Endothelial cell (in vitro differentiated cells): Measurements from ENCODE around the gene TLDC2. TPM values are rescaled to one million over a fixed set of nuclear protein-coding genes. Genes with fewer than 3 reads are reported as not detected.

Experiments
- DNase-seq: peaks from one replicate; pipeline ENCODE4 v3.0.0; 2021; ENCODE audit warnings: low spot score
- H3K27ac Mint-ChIP-seq: one replicate; pipeline ENCODE4 v1.8.0; 2021; ENCODE audit warnings: mixed read lengths, inconsistent platforms; ENCODE audit not compliant: unreplicated experiment
- H3K27me3 Mint-ChIP-seq: one replicate; pipeline ENCODE4 v1.8.0; 2021; ENCODE audit warnings: mild to moderate bottlenecking, moderate library complexity, mixed read lengths, inconsistent platforms; ENCODE audit not compliant: unreplicated experiment
- H3K36me3 Mint-ChIP-seq: one replicate; pipeline ENCODE4 v1.8.0; 2021; ENCODE audit warnings: mild to moderate bottlenecking, low read depth, mixed read lengths, inconsistent platforms; ENCODE audit not compliant: unreplicated experiment
- H3K4me1 Mint-ChIP-seq: one replicate; pipeline ENCODE4 v1.8.0; 2021; ENCODE audit warnings: mild to moderate bottlenecking, mixed read lengths, inconsistent platforms; ENCODE audit not compliant: unreplicated experiment
- H3K4me3 Mint-ChIP-seq: one replicate; pipeline ENCODE4 v1.8.0; 2021; ENCODE audit warnings: mild to moderate bottlenecking, mixed read lengths, inconsistent platforms; ENCODE audit not compliant: unreplicated experiment
- H3K9me3 Mint-ChIP-seq: one replicate; pipeline ENCODE4 v1.8.0; 2021; ENCODE audit warnings: mixed read lengths, inconsistent platforms; ENCODE audit not compliant: unreplicated experiment
- total RNA-seq: library from RNA; stranded (reverse); fragmentation: NEBNext Ultra II Directional; extraction: Animal tissue kit (Norgen Biotek cat#: 25700); gene quantifications from one replicate; pipeline ENCODE4 v1.2.1, GENCODE V29; 2021; ENCODE audit not compliant: unreplicated experiment
- TF ChIP-seq, protein P1 (sequence below): fragments of 200-600 bp; sonication (generic); IDR thresholded peaks from one replicate; pipeline ENCODE4 v1.5.0; 2021; ENCODE audit warnings: antibody characterized with exemption; ENCODE audit not compliant: unreplicated experiment

TLDC2 gene
- total RNA-seq, 1 donor from 2014 or later: not detected

DNA sequence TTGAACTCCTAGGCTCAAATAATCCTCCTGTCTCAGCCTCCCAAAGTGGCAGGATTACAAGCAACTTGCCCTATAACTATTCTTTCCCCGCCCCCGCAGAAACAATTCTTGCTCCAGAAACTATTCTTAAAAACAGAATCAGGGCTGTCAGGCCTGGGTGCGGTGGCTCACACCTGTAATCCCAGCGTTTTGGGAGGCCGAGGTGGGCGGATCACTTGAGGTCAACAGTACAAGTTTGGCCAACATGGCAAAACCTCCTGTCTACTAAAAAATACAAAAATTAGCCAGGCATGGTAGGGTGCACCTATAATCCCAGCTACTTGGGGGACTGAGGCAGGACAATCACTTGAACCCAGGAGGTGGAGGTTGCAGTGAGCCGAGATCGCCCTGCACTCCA, 44.4 kb downstream of the TLDC2 start:
- H3K9me3 Mint-ChIP-seq: no peaks in the 10 kb centered on the region
- no peaks in the 10 kb centered on the region for H3K27me3 Mint-ChIP-seq
- no peak overlapping the region for H3K27ac Mint-ChIP-seq
- no peak overlapping the region for H3K4me3 Mint-ChIP-seq
- peaks cover 4% of the 10 kb centered on the region for H3K36me3 Mint-ChIP-seq
- DNase-seq: no peak
- H3K4me1 Mint-ChIP-seq: peaks cover 7% of the 10 kb centered on the region
- TF ChIP-seq, protein P1, sequence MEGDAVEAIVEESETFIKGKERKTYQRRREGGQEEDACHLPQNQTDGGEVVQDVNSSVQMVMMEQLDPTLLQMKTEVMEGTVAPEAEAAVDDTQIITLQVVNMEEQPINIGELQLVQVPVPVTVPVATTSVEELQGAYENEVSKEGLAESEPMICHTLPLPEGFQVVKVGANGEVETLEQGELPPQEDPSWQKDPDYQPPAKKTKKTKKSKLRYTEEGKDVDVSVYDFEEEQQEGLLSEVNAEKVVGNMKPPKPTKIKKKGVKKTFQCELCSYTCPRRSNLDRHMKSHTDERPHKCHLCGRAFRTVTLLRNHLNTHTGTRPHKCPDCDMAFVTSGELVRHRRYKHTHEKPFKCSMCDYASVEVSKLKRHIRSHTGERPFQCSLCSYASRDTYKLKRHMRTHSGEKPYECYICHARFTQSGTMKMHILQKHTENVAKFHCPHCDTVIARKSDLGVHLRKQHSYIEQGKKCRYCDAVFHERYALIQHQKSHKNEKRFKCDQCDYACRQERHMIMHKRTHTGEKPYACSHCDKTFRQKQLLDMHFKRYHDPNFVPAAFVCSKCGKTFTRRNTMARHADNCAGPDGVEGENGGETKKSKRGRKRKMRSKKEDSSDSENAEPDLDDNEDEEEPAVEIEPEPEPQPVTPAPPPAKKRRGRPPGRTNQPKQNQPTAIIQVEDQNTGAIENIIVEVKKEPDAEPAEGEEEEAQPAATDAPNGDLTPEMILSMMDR: no peak

- no peak for DNase-seq
- H3K4me1 Mint-ChIP-seq: peaks cover 7% of the 10 kb centered on the region
- no peak overlapping the region for H3K4me3 Mint-ChIP-seq
- peaks cover 15% of the 10 kb centered on the region for H3K36me3 Mint-ChIP-seq
- H3K27ac Mint-ChIP-seq: no peak overlapping the region
- TF ChIP-seq, protein P1: no peak
- H3K9me3 Mint-ChIP-seq: no peaks in the 10 kb centered on the region
- H3K27me3 Mint-ChIP-seq: no peaks in the 10 kb centered on the region
Observed at GRCh38 chr20:36924167-36925045, 48.5 kb downstream of the TLDC2 start.

DNA sequence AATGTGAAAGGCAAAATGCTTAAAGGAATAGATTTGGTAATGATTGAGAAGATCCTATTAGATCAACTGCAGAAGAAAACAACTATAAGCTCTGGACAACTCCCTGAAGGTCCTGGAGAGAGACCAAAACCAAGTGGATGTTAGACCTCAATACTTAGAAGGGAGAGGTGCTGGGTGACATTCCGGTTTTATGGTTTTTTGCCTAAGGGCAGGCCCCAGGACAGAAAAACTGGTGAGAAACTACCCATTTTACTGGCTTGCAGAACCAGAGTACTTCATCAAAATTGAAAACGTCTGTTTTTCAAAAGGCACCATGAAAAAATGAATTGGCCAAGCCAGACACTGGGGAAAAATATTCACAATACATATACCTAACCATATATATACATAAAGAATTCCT, 49.3 kb downstream of the TLDC2 start:
- Mint-ChIP-seq H3K4me3 (no peak overlapping the region), H3K4me1 (peaks cover 7% of the 10 kb centered on the region), H3K27ac (no peak overlapping the region), H3K36me3 (peaks cover 15% of the 10 kb centered on the region), H3K9me3 (no peaks in the 10 kb centered on the region), H3K27me3 (no peaks in the 10 kb centered on the region)
- TF ChIP-seq, protein P1: no peak
- DNase-seq: no peak

GRCh38 chr20:36926653-36927200, 50.8 kb downstream of the TLDC2 start:
- Mint-ChIP-seq H3K9me3 (no peaks in the 10 kb centered on the region), H3K27ac (no peak overlapping the region), H3K4me1 (peaks cover 7% of the 10 kb centered on the region), H3K27me3 (no peaks in the 10 kb centered on the region), H3K36me3 (peaks cover 18% of the 10 kb centered on the region), H3K4me3 (no peak overlapping the region)
- TF ChIP-seq, protein P1: no peak
- no peak for DNase-seq

- no peak overlapping the region for H3K4me3 Mint-ChIP-seq
- H3K27me3 Mint-ChIP-seq: no peaks in the 10 kb centered on the region
- TF ChIP-seq, protein P1: no peak
- H3K27ac Mint-ChIP-seq: no peak overlapping the region
- DNase-seq: no peak
- peaks cover 18% of the 10 kb centered on the region for H3K36me3 Mint-ChIP-seq
- no peaks in the 10 kb centered on the region for H3K9me3 Mint-ChIP-seq
- H3K4me1 Mint-ChIP-seq: peaks cover 7% of the 10 kb centered on the region
Observed at GRCh38 chr20:36927704-36928103, 51.8 kb downstream of the TLDC2 start.
